Testis (tissue), 3 donors: ENCODE measurements around the gene MYO1D. TPM values are rescaled to one million over a fixed set of nuclear protein-coding genes. Genes with fewer than 3 reads are reported as not detected.

Experiments used
- DNase-seq: peaks from one replicate; pipeline ENCODE4 v3.0.0-alpha.2; 2019
- H3K27ac ChIP-seq, 2 donors: fragments of 200-600 bp; sonication (generic); one replicate each; pipeline ENCODE4 v1.5.1; 2019
- H3K27me3 ChIP-seq: fragments of 200-600 bp; sonication (generic); one replicate; pipeline ENCODE4 v1.5.1; 2019
- H3K36me3 ChIP-seq: fragments of 200-600 bp; sonication (generic); one replicate; pipeline ENCODE4 v1.5.1; 2017; ENCODE audit warnings: low read depth; ENCODE audit errors: missing control alignments
- H3K4me1 ChIP-seq: fragments of 200-600 bp; sonication (generic); one replicate; pipeline ENCODE4 v1.5.1; 2019
- H3K4me3 ChIP-seq, 2 donors: fragments of 200-600 bp; sonication (generic); one replicate each; pipeline ENCODE4 v1.5.1; 2017 to 2019
- H3K9me3 ChIP-seq: fragments of 200-600 bp; sonication (generic); one replicate; pipeline ENCODE4 v1.5.1; 2017
- CTCF ChIP-seq, 3 experiments: fragments of 450-650 bp in 2 of 3; fragments of 200-600 bp in 1 of 3; sonication (generic) in 1 of 3; IDR thresholded peaks; one replicate each; pipeline ENCODE4 v1.5.1; 2016 to 2019; ENCODE audit warnings: antibody characterized with exemption in 3 of 3, mild to moderate bottlenecking in 2 of 3, moderate library complexity in 1 of 3
- POLR2A ChIP-seq: fragments of 450-650 bp; IDR thresholded peaks from one replicate; pipeline ENCODE4 v1.6.1; 2017; ENCODE audit warnings: antibody characterized with exemption, mild to moderate bottlenecking, moderate library complexity
- WGBS, 2 donors: methylation state at CpG; one replicate each; pipeline ENCODE4 v1.1.5; 2018; 5-methylcytosine and 5-hydroxymethylcytosine counted together
- intact Hi-C: fragments of 100-400 bp; cut with DNase I; formaldehyde crosslinking; loops from one replicate; pipeline ENCODE4 v1.15.1; 2023; ENCODE audit warnings: low total_unique reads
- polyA plus RNA-seq: library from polyadenylated mRNA; stranded (reverse); fragments of 350-450 nt; fragmentation: Illumina TruSeq; extraction: RNeasy Lipid Tissue Mini Kit (QIAGEN cat#74804); gene quantifications from one replicate; pipeline ENCODE4 v1.2.3, GENCODE V29; 2014; ENCODE audit warnings: low read depth, low replicate concordance; ENCODE audit not compliant: insufficient read depth
- total RNA-seq, 2 donors: library from RNA; depleted of rRNA; stranded (reverse); fragments of >200 nt; gene quantifications; one replicate each; pipeline ENCODE4 v1.2.3, GENCODE V29; 2016

The MYO1D gene
- total and polyA plus RNA-seq, 3 donors from 2014 or later, result 29.5 to 34.1 (median 33.6) TPM

GRCh38 chr17:32696426-32696825 lies 180.5 kb downstream of the MYO1D start:
- no peaks in the 10 kb centered on the region for H3K9me3 ChIP-seq
- H3K4me1 ChIP-seq, result no peaks in the 10 kb centered on the region
- no peak for DNase-seq
- no peak overlapping the region for H3K27ac ChIP-seq
- no peak for TF ChIP-seq POLR2A
- TF ChIP-seq CTCF (IDR thresholded peaks at IDR 0.05), result no peak
- WGBS, 2 donors, result 96% methylated on average over 1 of the region's 1 CpG
- H3K4me3 ChIP-seq, result no peak overlapping the region
- H3K27me3 ChIP-seq, result no peaks in the 10 kb centered on the region
- intact Hi-C loops, result no loop called here
- H3K36me3 ChIP-seq, result no peaks in the 10 kb centered on the region

GRCh38 chr17:32695864-32696263 lies 181.1 kb downstream of the MYO1D start:
- no peak for DNase-seq
- Histone ChIP-seq H3K9me3 (no peaks in the 10 kb centered on the region), H3K27me3 (no peaks in the 10 kb centered on the region), H3K4me3 (no peak overlapping the region), H3K36me3 (no peaks in the 10 kb centered on the region), H3K4me1 (no peaks in the 10 kb centered on the region), H3K27ac (no peak overlapping the region)
- intact Hi-C loops, result no loop called here
- no peak for TF ChIP-seq CTCF (IDR thresholded peaks at IDR 0.05)

- intact Hi-C loops, result no loop called here
- WGBS, 2 donors, result 87 to 90% methylated on average over 5 of the region's 5 CpGs
Measured at GRCh38 chr17:32693194-32693897, 183.6 kb downstream of the MYO1D start.

GRCh38 chr17:32692179-32692578 lies 184.7 kb downstream of the MYO1D start:
- Histone ChIP-seq H3K4me3 (no peak overlapping the region), H3K36me3 (no peaks in the 10 kb centered on the region), H3K4me1 (no peaks in the 10 kb centered on the region), H3K27me3 (no peaks in the 10 kb centered on the region), H3K27ac (no peak overlapping the region), H3K9me3 (no peaks in the 10 kb centered on the region)
- 81 to 85% methylated on average over 2 of the region's 2 CpGs for WGBS, 2 donors
- TF ChIP-seq POLR2A, result no peak
- no peak for TF ChIP-seq CTCF (IDR thresholded peaks at IDR 0.05)
- no peak for DNase-seq
- intact Hi-C loops, result no loop called here

More at GRCh38 chr17:32693194-32693897, 183.6 kb downstream of the MYO1D start:
- no peaks in the 10 kb centered on the region for H3K4me1 ChIP-seq
- H3K36me3 ChIP-seq, result no peaks in the 10 kb centered on the region
- DNase-seq, result no peak
- H3K9me3 ChIP-seq, result no peaks in the 10 kb centered on the region
- no peak overlapping the region for H3K4me3 ChIP-seq
- H3K27ac ChIP-seq, result no peak overlapping the region
- no peaks in the 10 kb centered on the region for H3K27me3 ChIP-seq
- no peak for TF ChIP-seq CTCF (IDR thresholded peaks at IDR 0.05)
- TF ChIP-seq POLR2A, result no peak

GRCh38 chr17:32689348-32689747 lies 187.6 kb downstream of the MYO1D start:
- TF ChIP-seq CTCF (IDR thresholded peaks at IDR 0.05), result no peak
- TF ChIP-seq POLR2A, result no peak
- intact Hi-C loops, result no loop called here
- no peak for DNase-seq
- no peaks in the 10 kb centered on the region for H3K27me3 ChIP-seq
- H3K36me3 ChIP-seq, result no peaks in the 10 kb centered on the region
- no peak overlapping the region for H3K4me3 ChIP-seq
- no peaks in the 10 kb centered on the region for H3K9me3 ChIP-seq
- no peak overlapping the region for H3K27ac ChIP-seq
- 86 to 95% methylated on average over 7 of the region's 7 CpGs for WGBS, 2 donors
- no peaks in the 10 kb centered on the region for H3K4me1 ChIP-seq
